ENCODE measurements around the gene PICK1. TPM values are rescaled to one million over a fixed set of nuclear protein-coding genes. Genes with fewer than 3 reads are reported as not detected.

The PICK1 gene
- polyA plus RNA-seq, 1 experiment = 32.4 TPM

DNA sequence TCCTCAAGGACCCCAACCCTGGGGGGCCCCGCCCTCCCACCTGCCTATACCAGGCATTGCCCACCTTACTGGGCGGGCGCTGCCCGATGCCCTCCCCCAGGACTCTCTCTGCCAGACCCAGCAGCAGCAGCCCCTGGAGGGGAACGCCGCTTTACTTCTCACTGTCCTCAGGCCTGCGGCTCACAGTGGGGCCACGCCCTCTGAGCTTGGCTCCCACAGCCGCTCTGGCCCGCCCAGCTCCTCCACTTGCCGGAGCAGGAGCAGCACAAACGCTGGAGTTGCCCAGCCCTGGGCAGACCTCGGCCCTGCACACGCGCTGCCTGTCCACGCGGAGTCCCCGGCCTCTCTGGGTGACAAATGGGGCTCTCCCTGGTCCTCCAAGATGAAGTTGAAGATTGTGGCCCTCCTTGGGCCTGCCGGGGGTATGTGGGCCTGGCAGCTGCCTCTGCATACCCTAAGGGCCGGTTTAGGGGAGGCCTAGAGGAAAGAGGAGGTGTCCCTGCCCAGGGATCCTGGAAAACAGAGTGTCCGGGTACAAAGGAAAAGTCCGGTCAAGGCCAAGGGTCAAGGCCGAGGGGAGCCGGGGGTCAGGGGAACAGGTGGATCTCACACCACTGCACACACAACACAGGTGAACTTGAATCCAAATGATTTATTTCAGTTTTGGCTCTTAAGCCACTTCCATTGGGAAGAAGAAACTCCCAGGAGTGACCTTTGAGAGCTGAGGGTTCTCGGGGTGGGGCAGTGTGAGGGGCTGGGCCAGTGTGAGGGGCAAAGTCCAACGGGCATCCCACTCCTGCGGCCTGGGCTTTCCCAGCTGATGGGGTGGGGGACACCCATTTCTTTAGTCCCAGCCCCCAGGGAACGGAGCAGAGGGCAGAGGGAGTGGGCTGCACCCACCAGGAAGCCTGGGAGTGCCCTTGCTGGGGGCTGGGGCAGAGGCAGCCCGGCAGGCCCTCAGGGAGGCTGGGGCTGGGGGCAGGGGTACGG, 54.0 kb downstream of the PICK1 start:
- ChIA-PET POLR2A (no interaction called here), CTCF (interaction anchor here (0.6 to 1.3 kb wide), 5 partner anchors 9 to 147 kb away, joined by 3 to 4 read pairs (median 3); no protein-coding TSS in a partner anchor)
- DNase-seq (ENCODE audit: low read depth) = no peak
- no peaks in the 10 kb centered on the region for H3K27me3 ChIP-seq (ENCODE audit: control insufficient read depth, insufficient read depth, low read length)
- TF ChIP-seq, protein P1, sequence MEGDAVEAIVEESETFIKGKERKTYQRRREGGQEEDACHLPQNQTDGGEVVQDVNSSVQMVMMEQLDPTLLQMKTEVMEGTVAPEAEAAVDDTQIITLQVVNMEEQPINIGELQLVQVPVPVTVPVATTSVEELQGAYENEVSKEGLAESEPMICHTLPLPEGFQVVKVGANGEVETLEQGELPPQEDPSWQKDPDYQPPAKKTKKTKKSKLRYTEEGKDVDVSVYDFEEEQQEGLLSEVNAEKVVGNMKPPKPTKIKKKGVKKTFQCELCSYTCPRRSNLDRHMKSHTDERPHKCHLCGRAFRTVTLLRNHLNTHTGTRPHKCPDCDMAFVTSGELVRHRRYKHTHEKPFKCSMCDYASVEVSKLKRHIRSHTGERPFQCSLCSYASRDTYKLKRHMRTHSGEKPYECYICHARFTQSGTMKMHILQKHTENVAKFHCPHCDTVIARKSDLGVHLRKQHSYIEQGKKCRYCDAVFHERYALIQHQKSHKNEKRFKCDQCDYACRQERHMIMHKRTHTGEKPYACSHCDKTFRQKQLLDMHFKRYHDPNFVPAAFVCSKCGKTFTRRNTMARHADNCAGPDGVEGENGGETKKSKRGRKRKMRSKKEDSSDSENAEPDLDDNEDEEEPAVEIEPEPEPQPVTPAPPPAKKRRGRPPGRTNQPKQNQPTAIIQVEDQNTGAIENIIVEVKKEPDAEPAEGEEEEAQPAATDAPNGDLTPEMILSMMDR (IDR thresholded peaks at IDR 0.05; ENCODE audit: insufficient read depth, low read depth, low read length) = no peak
- H3K4me3 ChIP-seq (ENCODE audit: low read depth, low read length) = no peak overlapping the region
- no peaks in the 10 kb centered on the region for H3K36me3 ChIP-seq (ENCODE audit: control insufficient read depth, insufficient read depth, low read length)

DNA sequence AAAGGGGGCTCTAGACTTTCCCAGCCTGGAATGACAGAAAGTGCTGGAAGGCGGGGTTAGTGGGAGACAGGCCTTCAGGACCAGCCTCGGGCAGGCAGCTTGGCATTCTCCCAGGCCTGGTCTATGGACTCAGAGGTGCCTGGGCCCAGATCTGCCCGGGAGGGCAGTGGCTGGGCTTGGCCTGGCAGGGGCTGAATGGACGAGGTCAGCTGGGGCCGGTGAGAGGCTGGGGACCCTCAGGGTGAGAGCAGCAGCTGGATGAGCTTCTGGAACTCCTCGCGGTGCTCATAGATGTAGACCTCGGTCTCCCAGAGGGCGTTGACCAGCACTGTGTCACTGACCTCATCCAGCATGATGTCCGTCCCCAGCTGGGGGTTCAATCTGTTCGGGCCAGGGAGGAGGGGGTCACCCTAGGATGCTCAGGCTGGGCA, 54.7 kb downstream of the PICK1 start:
- H3K27me3 ChIP-seq (ENCODE audit: control insufficient read depth, insufficient read depth, low read length) = no peaks in the 10 kb centered on the region
- ChIA-PET POLR2A (no interaction called here), CTCF (interaction anchor here (1.1 to 1.3 kb wide), 3 partner anchors 10 to 147 kb away, joined by 3 to 4 read pairs (median 3); no protein-coding TSS in a partner anchor)
- DNase-seq (ENCODE audit: low read depth) = no peak
- TF ChIP-seq, protein P1 (IDR thresholded peaks at IDR 0.05; ENCODE audit: insufficient read depth, low read depth, low read length) = no peak
- no peak overlapping the region for H3K4me3 ChIP-seq (ENCODE audit: low read depth, low read length)
- H3K36me3 ChIP-seq (ENCODE audit: control insufficient read depth, insufficient read depth, low read length) = no peaks in the 10 kb centered on the region

DNA sequence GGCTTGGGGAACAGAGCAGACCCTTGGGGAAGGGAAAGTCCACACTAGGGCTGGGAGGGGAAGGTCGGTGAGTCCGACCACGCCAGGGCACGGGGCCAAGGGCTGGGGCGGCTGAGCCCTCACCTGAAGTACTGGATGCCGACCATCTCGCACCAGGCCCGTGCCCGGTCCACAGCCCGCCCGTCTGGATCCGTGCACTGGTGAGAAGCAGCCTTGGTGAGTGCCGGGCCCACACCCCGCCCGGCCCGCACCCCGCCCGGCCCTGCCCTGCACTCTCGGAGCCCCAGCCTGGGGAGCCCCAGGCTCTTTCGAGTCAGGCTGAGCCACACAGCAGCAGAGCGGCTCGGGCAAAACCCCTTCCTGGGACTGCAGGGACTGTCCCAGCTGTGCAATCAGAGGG, 55.2 kb downstream of the PICK1 start:
- TF ChIP-seq, protein P1 (IDR thresholded peaks at IDR 0.05; ENCODE audit: insufficient read depth, low read depth, low read length) = no peak
- Histone ChIP-seq H3K36me3 (ENCODE audit: control insufficient read depth, insufficient read depth, low read length) (no peaks in the 10 kb centered on the region), H3K27me3 (ENCODE audit: control insufficient read depth, insufficient read depth, low read length) (no peaks in the 10 kb centered on the region), H3K4me3 (ENCODE audit: low read depth, low read length) (no peak overlapping the region)
- DNase-seq (ENCODE audit: low read depth) = no peak
- CTCF ChIA-PET = interaction anchor here (0.7 to 2.9 kb wide), 4 partner anchors 11 to 146 kb away, joined by 3 to 30 read pairs (median 4); partner anchors contain the start of gene MAFF
- POLR2A ChIA-PET = no interaction called here

DNA sequence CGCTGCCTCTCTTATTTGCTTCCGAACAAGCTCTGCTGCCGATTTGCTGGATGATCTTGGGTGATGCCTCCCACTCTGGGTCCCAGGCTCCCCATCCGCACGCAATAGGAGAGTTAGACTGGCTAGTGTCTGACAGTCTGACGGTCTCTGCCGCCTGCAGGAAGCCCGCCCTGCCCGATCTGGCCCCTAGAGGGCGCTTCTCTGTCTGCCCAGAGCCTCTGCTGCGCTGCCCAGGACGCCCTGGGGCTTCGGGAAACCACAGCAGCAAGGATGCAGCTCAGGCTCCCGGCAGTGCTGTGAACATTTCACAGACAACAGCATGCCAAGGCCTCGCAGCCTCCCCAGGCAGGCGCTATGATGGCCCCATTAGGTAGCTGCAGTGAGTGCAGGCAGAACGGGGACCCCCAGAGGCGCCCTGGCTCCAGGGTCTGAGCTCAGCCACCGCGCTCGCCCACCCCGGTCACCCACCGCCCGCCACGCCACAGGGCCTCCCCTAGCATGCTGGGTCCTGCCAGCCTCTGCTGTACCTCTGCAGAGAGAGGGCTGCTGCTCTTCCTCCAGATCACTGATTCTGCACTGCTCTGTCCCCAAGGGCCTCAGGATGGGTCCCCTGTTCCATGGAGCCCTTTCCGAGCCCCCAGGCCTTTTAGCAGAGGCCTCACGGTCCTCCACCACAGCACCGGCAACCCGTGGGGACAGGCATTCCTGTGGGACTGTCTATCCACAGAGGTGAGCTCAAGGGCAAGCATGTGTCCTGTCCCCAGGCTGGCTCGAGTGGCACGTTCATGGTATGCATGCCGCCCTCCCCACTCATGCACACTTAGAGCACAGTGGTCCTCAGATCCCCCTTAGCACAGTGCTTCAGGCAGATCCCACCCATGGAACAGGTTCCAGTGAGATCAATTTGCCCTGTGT, 57.5 kb downstream of the PICK1 start:
- H3K27me3 ChIP-seq (ENCODE audit: control insufficient read depth, insufficient read depth, low read length) = no peaks in the 10 kb centered on the region
- TF ChIP-seq, protein P1 (IDR thresholded peaks at IDR 0.05; ENCODE audit: insufficient read depth, low read depth, low read length) = peak; percentile 99
- H3K36me3 ChIP-seq (ENCODE audit: control insufficient read depth, insufficient read depth, low read length) = no peaks in the 10 kb centered on the region
- H3K4me3 ChIP-seq (ENCODE audit: low read depth, low read length) = no peak overlapping the region
- DNase-seq (ENCODE audit: low read depth) = peak; percentile 15
- CTCF ChIA-PET = interaction anchor here (0.6 to 2.9 kb wide), 41 partner anchors 9 to 239 kb away, joined by 3 to 30 read pairs (median 5); partner anchors contain the start of genes MAFF and PICK1
- POLR2A ChIA-PET = no interaction called here

Measured in BJ (cell line).